ENCODE data around the gene FCHSD2. TPM values are rescaled to one million over a fixed set of nuclear protein-coding genes. Genes with fewer than 3 reads are reported as not detected.
A peak's percentile ranks its signal among the peaks of the same experiment; 100 is the strongest.
"Not testable (repeated sequence)": the region's sequence is repeated elsewhere in the genome, so short reads cannot be mapped to it uniquely, and the experiment has no call there.

FCHSD2 gene
- polyA plus RNA-seq, 3 donors: 34.3 to 38.3 (median 34.6) TPM

DNA sequence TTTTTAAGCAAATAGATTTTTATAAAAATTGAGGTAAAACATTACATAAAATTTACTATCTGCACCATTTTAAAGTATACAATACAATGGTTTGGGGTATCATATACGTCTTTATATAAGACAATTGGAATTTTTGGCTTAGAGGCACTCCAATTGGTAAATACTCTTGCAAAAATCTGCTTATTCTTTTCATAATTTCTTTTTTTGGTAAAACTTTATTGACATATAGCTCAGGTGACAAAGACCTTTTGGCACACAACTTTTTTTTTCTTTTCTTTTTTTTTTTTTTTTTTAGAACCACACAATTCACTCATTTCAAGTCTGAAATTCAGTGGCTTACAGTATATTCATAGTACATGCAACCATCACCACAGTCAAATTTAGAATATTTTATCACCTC is 270.1 kb downstream of the FCHSD2 start:
- DNase-seq: no peak

DNA sequence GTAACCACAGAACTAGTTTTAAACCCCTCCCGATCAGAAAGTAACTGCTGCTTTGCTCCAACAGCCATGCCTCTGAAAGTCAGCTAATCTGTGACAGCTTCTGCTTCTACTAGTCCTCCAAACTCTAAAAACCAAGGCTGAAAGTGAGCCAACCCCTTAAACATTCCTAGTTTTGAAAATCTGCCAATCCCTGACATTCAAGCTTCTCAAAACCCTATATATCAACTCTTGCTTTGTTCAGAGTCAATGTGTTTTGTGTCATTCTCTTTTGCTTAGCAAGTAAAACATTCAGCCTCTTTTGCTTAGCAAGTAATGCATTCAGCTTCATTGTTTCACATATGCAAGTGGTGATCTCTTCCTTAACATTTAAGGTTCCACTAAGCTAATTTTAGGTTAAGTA is 271.0 kb downstream of the FCHSD2 start:
- DNase-seq: peak; percentile 52

DNA sequence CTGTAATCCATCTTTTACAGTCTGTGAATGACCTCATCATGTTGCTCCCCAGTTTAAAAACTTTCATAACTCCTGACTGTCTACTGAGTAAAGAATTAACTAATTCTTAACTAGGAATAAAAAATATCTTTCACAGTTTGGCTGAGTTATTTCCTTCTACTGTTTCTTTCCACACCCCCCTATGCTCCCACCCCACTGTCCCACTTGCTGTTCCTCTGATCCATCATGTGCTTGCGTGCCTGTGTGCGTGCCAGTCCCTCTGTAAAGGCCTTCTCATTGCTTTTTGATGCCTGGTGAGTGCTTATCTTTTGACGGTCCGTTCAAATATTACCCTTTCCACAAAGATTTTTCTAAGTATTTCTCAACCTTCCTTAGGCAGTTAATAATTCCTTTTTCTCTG is 272.3 kb downstream of the FCHSD2 start:
- no peak for DNase-seq

DNA sequence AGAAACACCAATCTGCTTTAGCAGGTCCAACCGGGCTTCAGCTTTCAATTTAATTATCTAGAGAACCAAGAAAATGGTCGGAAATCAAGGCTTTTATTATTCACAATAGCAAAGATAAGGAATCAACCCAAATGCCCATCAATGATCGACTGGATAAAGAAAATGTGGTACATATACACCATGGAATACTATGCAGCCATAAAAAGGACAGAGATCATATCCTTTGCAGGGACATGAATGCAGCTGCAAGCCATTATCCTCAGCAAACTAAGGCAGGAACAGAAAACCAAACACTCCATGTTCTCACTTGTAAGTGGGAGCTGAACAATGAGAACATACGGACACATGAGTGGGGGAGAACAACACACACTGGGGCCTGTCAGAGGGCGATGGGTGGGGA is 274.1 kb downstream of the FCHSD2 start:
- no peak for DNase-seq

DNA sequence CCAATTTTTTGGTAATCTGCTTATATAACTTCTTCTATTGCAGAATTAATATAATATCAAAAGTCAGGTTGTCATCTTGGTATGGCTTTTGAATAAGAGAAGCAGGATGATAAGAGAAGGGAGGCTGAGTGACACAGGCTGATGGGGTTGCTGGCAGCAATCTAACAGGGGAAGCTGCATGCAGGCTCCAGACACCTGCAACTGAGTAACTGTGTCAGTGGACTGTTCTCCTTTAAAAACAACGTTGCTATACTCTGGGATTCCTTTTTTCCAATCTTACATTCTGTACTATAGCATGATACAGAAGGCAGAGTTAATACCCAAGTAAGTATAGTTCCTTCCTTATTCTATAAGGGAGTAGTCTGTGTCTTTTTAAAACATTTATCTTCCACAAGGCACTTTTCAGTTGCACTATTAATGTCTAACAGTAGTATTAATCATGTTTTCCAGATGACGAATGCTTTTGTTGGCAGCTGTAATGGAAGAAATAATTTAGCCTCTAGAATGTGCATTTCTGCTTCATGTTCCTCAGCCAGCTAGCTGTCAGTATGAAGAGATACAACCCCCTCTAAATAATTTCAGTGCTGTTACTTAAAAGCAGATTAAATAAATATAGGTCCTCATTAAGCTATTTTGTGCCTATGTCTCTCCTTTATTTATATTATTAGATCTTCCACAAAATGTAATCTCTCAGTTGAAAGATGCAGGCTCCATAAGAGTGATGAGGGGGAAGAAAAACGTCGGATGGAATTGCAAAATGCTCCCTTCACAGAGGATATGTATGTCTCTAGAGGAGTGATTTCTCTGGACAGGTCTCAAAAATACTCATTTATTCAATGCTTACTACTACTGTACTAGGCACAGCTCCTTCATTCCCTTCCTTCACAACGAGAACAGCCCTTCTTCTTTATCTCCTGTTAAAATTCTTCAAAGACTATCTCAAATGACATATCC is 277.1 kb downstream of the FCHSD2 start:
- peak; percentile 62 for DNase-seq

DNA sequence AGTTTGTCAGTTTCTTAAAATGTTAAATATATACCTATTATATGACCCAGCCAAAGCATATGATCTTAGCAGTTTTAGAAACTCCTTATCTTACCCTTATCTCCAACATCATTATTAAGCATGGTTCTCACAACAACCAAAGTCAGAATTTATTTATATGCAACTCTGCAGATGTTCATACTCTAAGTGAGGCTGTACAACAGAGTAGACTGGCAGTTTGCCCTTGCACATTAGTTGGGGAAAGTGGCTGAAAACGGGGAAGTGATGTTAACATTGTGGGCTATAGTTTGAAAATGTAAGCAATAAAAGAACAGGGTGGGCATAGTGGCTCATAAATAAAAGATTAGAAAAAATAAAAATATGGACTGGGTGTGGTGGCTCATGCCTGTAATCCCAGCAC is 278.2 kb downstream of the FCHSD2 start:
- DNase-seq: no peak

DNA sequence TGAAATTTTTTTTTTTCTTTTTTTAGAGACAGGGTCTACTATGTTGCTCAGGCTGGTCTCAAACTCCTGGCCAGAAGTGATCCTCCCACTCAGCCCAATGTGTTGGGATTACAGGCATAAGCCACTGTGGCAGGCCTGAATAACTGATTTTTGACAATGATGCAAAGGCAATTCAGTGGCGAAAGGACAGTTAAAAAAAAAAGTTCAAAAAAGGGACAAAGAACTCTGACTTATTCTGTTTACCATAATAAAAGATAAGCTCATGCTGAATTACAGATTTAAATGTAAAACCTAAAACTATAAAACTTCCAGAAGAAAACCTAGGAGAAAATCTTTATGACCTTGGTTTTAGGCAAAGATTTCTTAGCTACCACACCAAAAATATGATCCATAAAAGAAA is 279.0 kb downstream of the FCHSD2 start:
- DNase-seq: no peak

DNA sequence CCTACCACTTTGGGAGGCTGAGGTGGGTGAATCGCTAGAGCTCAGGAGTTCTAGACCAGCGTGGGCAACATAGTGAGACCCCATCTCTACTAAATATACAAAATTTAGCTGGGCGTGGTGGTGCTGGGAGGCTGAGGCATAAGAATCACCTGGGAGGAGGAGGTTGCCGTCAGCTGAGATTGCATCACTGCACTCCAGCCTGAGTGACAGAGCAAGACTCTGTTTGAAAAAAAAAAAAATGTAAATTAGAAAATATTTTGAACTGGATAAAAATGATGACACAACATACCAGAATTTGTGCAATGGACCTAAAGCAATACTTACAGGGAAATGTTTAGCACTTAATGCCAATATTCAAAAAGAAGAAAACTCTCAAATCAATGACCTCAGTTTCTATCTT is 281.5 kb downstream of the FCHSD2 start:
- no peak for DNase-seq

DNA sequence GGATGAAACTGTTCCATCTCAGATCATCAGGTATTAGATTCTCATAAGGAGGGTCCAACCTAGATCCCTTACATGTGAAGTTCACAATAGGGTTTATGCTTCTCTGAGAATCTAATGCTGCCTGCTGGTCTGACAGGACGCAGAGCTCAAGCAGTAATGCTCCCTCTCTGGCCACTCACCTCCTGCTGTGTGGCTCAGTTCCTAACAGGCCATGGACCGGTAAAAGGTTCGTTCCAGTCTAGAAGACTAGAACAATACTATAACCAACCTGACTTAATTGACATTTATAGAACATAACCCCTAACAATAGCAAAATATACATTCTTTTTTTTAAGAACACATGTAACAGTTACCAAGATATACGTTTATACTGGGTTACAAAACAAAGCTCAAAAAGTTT is 282.1 kb downstream of the FCHSD2 start:
- no peak for DNase-seq

DNA sequence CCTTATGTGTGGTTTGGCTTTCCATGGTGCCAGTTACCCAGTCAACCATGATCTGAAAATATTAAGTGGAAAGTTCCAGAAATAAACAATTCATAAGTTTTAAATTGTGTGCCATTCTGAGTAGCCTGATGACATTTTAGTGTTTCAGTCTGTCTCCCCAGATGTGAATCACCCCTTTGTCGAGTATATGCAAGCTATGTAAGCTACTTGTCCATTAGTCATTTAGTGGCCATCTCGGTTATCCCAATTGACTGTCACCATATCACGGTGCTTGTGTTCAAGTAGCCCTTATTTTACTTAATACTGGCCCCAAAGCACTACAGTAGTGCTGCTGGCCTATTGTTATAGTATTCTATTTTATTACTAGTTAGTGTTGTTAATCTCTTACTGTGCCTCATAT is 283.0 kb downstream of the FCHSD2 start:
- no peak for DNase-seq

DNA sequence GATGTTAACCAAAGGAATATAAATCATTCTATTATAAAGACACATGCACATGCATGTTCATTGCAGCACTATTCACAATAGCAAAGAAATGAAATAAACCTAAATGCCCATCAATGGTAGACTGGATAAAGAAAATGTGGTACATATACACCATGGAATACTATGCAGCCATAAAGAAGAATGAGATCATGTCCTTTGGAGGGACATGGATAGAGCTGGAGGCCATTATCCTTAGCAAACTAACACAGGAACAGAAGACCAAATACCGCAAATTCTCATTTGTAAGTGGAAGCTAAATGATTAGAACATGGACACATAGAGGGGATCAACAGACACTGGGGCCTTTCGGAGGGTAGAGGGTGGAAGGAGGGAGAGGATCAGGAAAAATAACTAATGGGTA is 283.9 kb downstream of the FCHSD2 start:
- not testable (repeated sequence) for DNase-seq

DNA sequence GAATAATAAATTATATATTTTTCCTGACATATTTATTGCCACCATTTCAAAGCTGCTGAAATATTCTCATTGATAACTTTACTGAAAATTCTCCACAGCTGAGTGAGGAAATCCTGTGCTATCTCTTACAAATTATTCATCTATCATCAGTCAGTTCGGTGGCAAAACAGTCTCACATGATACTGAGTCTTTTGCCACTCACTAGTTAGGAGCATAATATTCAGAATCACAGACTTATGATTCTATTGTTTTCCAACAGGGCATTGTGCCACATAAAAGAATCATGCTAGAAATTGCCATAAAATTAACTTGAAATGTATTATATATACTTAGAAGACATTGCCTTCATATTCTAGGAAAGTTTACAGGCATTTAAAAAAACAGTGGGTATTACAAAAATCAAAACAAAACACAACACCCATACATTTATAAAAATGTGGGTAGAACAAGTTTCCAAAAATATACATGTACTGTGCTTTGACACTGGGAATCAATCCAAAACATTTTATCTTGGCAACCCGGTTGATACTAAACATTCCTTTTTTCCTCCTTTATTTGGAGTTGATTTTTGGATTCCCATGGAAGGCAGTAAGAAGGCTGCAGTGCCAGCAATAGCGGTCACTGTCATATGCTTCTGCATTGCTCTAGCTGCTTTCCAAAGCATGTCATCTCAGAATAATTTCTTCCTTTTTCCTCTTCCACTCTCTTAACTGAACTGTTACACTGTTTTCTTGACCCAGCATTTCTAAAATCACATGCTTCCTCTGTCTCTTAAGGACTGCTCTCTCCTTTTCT is 285.4 kb downstream of the FCHSD2 start:
- DNase-seq: no peak

DNA sequence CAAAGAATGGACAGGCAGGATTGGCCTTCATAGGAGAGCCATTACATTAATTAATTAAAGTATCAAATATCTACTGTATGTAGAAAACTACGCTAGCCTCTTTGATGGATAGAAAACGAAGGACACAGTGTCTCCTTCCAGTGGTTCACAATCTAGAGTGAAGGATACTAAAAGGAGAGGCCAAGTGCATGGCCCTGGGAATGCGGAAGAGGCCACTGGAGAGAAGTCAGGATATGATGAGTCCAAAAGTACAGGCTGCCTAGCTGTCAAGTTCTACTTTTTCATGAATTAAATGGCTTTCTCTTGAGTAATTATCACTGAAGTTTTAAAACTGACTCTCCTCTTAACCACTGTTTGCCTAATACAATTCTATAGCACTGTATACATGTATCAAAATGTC is 286.1 kb downstream of the FCHSD2 start:
- no peak for DNase-seq

DNA sequence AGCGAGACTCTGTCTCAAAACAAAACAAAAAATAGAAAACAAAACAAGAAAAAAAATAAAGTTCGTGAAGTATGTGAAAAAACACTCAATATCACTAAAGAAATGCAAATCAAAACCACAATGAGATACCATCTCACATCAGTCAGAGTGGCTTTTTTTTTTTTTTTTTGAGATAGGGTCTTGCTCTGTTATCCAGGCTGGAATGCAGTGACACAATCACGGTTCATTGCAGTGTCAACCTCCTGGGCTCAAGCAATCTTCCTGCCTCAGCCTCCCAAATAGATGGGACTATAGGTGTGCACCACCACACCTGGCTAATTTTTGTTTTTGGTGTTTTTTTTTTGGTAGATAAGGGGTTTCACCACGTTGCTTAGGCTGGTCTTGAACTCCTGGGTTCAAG is 290.4 kb downstream of the FCHSD2 start:
- DNase-seq: no peak

DNA sequence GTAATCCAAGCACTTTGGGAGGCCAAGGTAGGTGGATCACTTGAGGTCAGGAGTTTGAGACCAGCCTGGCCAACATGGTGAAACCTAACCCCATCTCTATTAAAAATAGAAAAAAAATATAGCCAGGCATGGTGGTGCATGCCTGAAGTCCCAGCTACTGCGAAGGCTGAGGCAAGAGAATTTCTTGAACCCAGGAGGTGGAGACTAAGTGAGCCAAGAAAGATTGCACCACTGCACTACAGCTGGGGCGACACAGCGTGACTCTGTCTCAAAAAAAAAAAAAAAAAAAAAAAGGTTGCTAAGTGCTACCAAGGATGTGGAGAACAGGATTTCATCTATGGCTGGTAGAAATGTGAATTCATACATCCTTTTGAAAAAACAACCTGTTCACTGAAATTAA is 291.3 kb downstream of the FCHSD2 start:
- DNase-seq: no peak

DNA sequence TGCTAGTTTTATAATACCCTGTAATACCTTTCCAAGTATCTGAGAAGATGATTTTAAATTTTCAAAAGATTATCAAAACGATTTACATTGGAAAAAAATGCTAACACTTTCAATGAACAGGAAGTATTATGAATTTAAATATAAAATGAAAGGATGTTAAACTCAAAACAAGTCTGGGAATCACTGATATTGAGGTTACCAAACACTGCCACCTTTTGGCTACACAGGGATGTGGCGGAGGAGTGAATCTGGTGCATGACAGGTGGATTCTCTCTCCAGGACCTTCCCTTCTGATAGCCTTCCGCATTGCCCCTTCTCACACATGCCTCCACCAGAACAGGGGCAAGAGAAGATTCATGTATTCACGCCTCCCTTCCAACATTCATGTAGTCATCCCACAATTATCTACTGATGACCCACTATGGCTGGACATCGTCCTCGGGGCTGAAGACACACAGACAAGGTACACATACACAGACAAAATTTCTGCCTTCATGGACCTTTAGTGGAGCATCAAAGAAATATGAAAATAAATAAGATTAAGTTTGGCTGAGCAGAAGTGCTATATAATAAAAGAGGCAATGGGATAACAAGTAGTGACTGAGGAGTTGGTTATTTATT is 293.2 kb downstream of the FCHSD2 start:
- no peak for DNase-seq

DNA sequence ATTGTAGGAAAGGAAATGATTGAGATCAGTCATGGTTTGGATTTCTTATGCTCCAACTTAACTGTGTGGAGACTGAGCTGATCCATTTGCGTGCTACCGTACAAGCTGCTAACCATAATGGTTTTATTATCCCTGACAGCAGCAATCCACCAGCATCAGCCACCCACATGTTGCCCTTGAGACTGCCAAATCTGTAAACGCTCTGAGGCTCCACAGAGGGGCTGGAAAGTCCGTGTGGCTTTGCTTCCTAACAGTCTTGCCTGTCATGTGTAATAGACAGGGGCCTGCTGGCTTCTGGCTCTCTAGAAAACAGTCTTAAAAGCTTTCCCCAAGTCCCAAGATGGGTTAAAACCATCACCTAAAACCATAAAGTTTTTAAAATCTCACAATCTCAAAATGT is 297.8 kb downstream of the FCHSD2 start:
- peak; percentile 78 for DNase-seq

DNA sequence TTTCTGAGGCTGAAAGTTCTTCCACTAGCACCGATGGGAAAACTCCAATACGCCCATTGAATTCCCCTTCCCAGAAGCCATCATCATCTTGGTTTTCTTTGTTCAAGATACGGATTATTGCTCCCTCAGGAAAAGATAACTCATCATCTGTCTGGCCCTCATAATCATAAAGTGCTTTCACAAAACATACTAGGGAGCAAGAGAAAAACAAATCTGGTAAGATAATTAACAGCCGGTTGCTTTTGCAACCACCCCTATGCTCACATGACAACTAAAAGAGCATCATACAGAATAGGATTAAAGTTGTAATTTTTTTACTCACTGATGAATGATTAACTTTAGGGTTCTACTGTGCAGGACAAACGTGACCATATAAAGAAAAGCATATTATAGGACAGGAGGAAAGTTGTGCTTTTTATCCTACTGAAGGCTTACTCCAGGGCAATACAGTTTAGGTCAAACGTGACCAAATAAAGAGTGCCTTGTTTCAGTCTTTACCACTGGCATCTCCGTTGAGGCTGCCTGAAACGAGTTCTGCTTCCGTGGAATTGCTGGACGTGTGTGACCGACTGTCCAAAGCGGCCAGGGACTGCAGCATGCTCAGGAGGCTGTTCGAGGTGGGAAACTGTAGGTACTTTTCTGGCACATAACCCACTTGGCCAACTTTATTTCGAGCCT is 299.3 kb downstream of the FCHSD2 start:
- DNase-seq: no peak

DNA sequence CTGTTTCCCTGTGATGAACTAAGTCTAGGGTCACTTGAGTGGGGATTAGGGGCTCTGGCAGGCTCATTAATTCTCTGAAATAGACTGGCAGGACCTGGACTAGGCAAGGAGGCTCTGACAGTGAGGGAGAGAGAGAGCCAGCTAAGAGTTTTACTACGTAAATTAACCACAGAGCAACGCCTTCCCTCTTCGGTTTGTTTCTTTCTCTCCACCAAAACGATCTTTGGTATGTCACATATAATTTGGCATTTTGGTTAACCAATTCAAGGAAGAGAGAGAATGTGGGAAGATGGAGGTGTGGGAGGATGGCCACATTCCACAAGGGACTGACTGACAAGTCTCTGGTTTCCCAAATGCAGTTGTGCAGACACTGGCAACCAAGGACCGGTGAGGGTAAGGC is 300.0 kb downstream of the FCHSD2 start:
- no peak for DNase-seq

DNA sequence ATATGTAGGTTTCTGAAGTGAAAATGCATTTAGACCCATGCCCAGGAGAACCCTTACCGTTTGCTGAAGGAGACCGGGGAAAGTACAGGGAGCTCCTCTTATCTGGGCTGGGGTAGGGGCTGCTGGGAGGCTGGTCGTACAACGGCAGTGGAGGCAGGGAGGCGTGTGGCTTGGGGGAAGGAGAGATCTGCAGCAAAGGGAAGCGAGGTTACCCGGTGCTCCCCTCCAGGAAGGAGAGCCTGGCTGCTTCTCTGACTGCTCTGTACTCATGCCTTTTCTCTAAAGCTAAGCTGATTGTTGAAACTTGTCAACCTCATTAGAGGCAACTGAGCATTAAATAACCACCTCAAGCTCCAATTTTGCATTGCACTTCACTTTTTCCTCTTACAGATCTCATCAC is 300.7 kb downstream of the FCHSD2 start:
- no peak for DNase-seq

DNA sequence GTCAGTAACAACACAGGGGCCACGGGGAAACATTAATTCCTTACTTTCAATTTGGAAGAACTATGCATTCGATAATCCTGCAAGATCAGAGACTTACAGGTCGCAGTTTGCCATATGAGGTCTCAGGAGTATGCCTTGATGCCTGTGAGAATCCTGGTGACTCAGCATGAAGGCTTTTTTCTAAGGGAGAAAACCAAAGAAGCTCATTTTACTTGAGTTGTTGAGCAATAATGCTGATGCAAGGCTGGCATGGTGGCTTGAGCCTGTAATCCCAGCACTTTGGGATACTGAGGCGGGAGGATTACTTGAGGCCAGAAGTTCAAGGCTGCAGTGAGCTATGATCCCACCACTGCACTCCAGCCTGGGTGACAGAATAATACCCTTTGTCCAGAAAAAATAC is 301.3 kb downstream of the FCHSD2 start:
- DNase-seq: no peak

DNA sequence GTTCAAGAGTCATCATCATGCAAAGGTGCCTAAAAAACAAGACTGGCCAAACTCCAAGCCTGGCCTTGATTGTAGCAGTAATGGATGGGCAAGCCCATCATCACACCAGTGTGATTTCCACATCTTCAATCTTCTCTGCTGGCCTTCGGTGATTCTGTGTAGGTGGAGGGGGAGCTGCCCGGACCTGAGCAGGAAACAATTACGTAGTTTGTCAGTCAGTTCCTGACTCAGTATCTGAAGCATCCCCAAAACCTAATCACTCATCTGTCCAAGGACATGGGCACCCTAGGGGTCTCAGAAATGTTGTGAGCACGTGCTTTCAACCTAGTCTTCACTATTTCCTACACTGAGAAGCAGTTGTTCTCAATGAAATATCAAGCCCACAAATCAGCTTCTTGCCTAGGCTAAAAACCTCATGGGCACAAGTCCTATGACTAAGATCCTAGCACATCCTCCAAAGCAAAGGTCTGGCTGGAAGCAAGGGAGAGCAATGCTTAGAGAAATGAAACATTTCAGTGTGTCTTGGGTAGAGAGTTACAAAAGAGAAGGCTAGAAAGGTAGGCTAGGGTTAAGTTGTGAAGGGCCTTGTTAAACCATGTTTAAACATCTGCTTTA is 303.3 kb downstream of the FCHSD2 start:
- DNase-seq: no peak
